Small intestine (tissue), 7 donors: ENCODE data around the gene MYO10. TPM values are rescaled to one million over a fixed set of nuclear protein-coding genes. Genes with fewer than 3 reads are reported as not detected.

ENCODE experiments used
- DNase-seq, 2 donors: peaks; one replicate each; pipeline versions ENCODE4 v3.0.0 to v3.0.0-alpha.2; 2013
- FAIRE-seq: peaks from 2 replicates; lab custom pipeline; 2012; peaks lifted over from hg19 to GRCh38; lab: Jason Lieb, UNC
- H3K27ac ChIP-seq, 3 donors: one replicate each; pipeline ENCODE4 v1.5.1; 2013; ENCODE audit warnings: low read length in 2 of 3, mild to moderate bottlenecking in 2 of 3, control low read depth in 1 of 3, inconsistent platforms in 1 of 3, low read depth in 1 of 3, moderate library complexity in 1 of 3
- H3K27me3 ChIP-seq, 3 donors: one replicate each; pipeline ENCODE4 v1.6.1; 2013; ENCODE audit warnings: low read length in 3 of 3, inconsistent platforms in 1 of 3; ENCODE audit not compliant: control insufficient read depth in 3 of 3, insufficient read depth in 3 of 3
- H3K36me3 ChIP-seq, 3 donors: one replicate each; pipeline ENCODE4 v1.6.1; 2013; ENCODE audit warnings: low read length in 3 of 3, inconsistent platforms in 1 of 3, low read depth in 1 of 3, mild to moderate bottlenecking in 1 of 3, moderate library complexity in 1 of 3; ENCODE audit not compliant: control insufficient read depth in 3 of 3, insufficient read depth in 2 of 3
- H3K4me1 ChIP-seq, 3 donors: one replicate each; pipeline ENCODE4 v1.6.1; 2013; ENCODE audit warnings: low read length in 2 of 3, inconsistent platforms in 1 of 3, low read depth in 1 of 3, mild to moderate bottlenecking in 1 of 3, moderate library complexity in 1 of 3; ENCODE audit not compliant: control insufficient read depth in 3 of 3, insufficient read depth in 2 of 3
- H3K4me3 ChIP-seq, 3 donors: one replicate each; pipeline ENCODE4 v1.5.1; 2013; ENCODE audit warnings: low read length in 3 of 3, control low read depth in 1 of 3, inconsistent platforms in 1 of 3, low read depth in 1 of 3, mild to moderate bottlenecking in 1 of 3, moderate library complexity in 1 of 3
- H3K9me3 ChIP-seq, 2 donors: one replicate each; pipeline ENCODE4 v1.6.1; 2013; ENCODE audit warnings: low read depth in 1 of 2, low read length in 1 of 2; ENCODE audit not compliant: control insufficient read depth in 2 of 2, insufficient read depth in 1 of 2
- WGBS, 3 donors: extraction: QIAGEN DNeasy Blood & Tissue Kit; methylation state at CpG; one replicate each; pipeline ENCODE4 v1.1.7; 2013; 5-methylcytosine and 5-hydroxymethylcytosine counted together
- polyA plus RNA-seq, 4 donors: library from polyadenylated mRNA; stranded (reverse) in 3 of 4; unstranded in 1 of 4; fragments of 200-250 nt in 3 of 4; fragments of 120-200 nt in 1 of 4; gene quantifications; one replicate each; pipeline versions ENCODE4 v1.2.1 to v1.2.3, GENCODE V29; 2013
- donor health status: healthy with polysubstance abuse.
- donor health status: control.
- donor health status: control.
- donor health status: Bipolar disorder and iron deficiency.
- donor health status: healthy.

The MYO10 gene
- polyA plus RNA-seq, 4 donors, result 10.3 to 36.5 (median 18.7) TPM

- Histone ChIP-seq H3K4me3 (no peak overlapping the region), H3K36me3 (peaks cover 0 to 30% (median 0%) of the 10 kb centered on the region in 3 donors), H3K27me3 (no peaks in the 10 kb centered on the region), H3K27ac (no peak overlapping the region), H3K9me3 (no peaks in the 10 kb centered on the region), H3K4me1 (no peaks in the 10 kb centered on the region)
- 75 to 89% (median 82%) methylated on average over 13 of the region's 13 CpGs for WGBS, 3 donors
- no peak for FAIRE-seq
- no peak for DNase-seq
Measured at GRCh38 chr5:16792598-16793275, 143.4 kb downstream of the MYO10 start.

- H3K4me3 ChIP-seq, result no peak overlapping the region
- WGBS, 3 donors, result 35 to 57% (median 41%) methylated on average over 10 of the region's 10 CpGs
Measured at GRCh38 chr5:16791904-16792597, 144.0 kb downstream of the MYO10 start.

GRCh38 chr5:16791036-16791705 lies 144.9 kb downstream of the MYO10 start:
- H3K36me3 ChIP-seq, result peaks cover 0 to 30% (median 0%) of the 10 kb centered on the region in 3 donors
- WGBS, 3 donors, result 23 to 29% (median 24%) methylated on average over 6 of the region's 6 CpGs
- no peaks in the 10 kb centered on the region for H3K9me3 ChIP-seq
- no peaks in the 10 kb centered on the region for H3K27me3 ChIP-seq
- DNase-seq (peak; percentile 65 to 75), FAIRE-seq (no peak)
- no peaks in the 10 kb centered on the region for H3K4me1 ChIP-seq
- no peak overlapping the region for H3K4me3 ChIP-seq
- no peak overlapping the region for H3K27ac ChIP-seq

More at GRCh38 chr5:16791904-16792597, 144.0 kb downstream of the MYO10 start:
- peaks cover 0 to 30% (median 0%) of the 10 kb centered on the region in 3 donors for H3K36me3 ChIP-seq
- DNase-seq (no peak), FAIRE-seq (no peak)
- H3K4me1 ChIP-seq, result no peaks in the 10 kb centered on the region
- H3K9me3 ChIP-seq, result no peaks in the 10 kb centered on the region
- no peak overlapping the region for H3K27ac ChIP-seq
- no peaks in the 10 kb centered on the region for H3K27me3 ChIP-seq

GRCh38 chr5:16788957-16789356 lies 147.1 kb downstream of the MYO10 start:
- FAIRE-seq (no peak), DNase-seq (no peak)
- H3K4me1 ChIP-seq, result no peaks in the 10 kb centered on the region
- WGBS, 3 donors, result 73 to 88% (median 79%) methylated on average over 5 of the region's 5 CpGs
- no peaks in the 10 kb centered on the region for H3K27me3 ChIP-seq
- H3K36me3 ChIP-seq, result peaks cover 0 to 39% (median 0%) of the 10 kb centered on the region in 3 donors
- H3K4me3 ChIP-seq, result no peak overlapping the region
- H3K27ac ChIP-seq, result no peak overlapping the region
- no peaks in the 10 kb centered on the region for H3K9me3 ChIP-seq

GRCh38 chr5:16787278-16787677 lies 148.8 kb downstream of the MYO10 start:
- WGBS, 3 donors, result 51 to 79% (median 60%) methylated on average over 2 of the region's 2 CpGs
- Histone ChIP-seq H3K4me1 (no peaks in the 10 kb centered on the region), H3K27me3 (no peaks in the 10 kb centered on the region), H3K36me3 (peaks cover 0 to 35% (median 0%) of the 10 kb centered on the region in 3 donors), H3K27ac (no peak overlapping the region), H3K9me3 (no peaks in the 10 kb centered on the region), H3K4me3 (no peak overlapping the region)
- FAIRE-seq (no peak), DNase-seq (no peak)

GRCh38 chr5:16784843-16785791 lies 151.0 kb downstream of the MYO10 start:
- Histone ChIP-seq H3K9me3 (no peaks in the 10 kb centered on the region), H3K36me3 (peaks cover 0 to 42% (median 2%) of the 10 kb centered on the region in 3 donors), H3K27ac (no peak overlapping the region), H3K27me3 (no peaks in the 10 kb centered on the region), H3K4me1 (no peaks in the 10 kb centered on the region), H3K4me3 (no peak overlapping the region)
- no peak for DNase-seq
- FAIRE-seq, result no peak
- 71 to 75% (median 73%) methylated on average over 26 of the region's 26 CpGs for WGBS, 3 donors

- Histone ChIP-seq H3K36me3 (peaks cover 0 to 43% (median 2%) of the 10 kb centered on the region in 3 donors), H3K4me1 (no peaks in the 10 kb centered on the region), H3K9me3 (no peaks in the 10 kb centered on the region), H3K27ac (no peak overlapping the region), H3K27me3 (no peaks in the 10 kb centered on the region), H3K4me3 (no peak overlapping the region)
- no peak for FAIRE-seq
- WGBS, 3 donors, result 88 to 95% (median 92%) methylated on average over 9 of the region's 9 CpGs
- DNase-seq, result no peak
Measured at GRCh38 chr5:16784088-16784487, 152.0 kb downstream of the MYO10 start.
